ENCODE measurements around the gene FAAP100. TPM values are rescaled to one million over a fixed set of nuclear protein-coding genes. Genes with fewer than 3 reads are reported as not detected.

Gene FAAP100
- total RNA-seq, 6 experiments from 2014 or later, result 21.9 to 27.7 (median 23.9) TPM

DNA sequence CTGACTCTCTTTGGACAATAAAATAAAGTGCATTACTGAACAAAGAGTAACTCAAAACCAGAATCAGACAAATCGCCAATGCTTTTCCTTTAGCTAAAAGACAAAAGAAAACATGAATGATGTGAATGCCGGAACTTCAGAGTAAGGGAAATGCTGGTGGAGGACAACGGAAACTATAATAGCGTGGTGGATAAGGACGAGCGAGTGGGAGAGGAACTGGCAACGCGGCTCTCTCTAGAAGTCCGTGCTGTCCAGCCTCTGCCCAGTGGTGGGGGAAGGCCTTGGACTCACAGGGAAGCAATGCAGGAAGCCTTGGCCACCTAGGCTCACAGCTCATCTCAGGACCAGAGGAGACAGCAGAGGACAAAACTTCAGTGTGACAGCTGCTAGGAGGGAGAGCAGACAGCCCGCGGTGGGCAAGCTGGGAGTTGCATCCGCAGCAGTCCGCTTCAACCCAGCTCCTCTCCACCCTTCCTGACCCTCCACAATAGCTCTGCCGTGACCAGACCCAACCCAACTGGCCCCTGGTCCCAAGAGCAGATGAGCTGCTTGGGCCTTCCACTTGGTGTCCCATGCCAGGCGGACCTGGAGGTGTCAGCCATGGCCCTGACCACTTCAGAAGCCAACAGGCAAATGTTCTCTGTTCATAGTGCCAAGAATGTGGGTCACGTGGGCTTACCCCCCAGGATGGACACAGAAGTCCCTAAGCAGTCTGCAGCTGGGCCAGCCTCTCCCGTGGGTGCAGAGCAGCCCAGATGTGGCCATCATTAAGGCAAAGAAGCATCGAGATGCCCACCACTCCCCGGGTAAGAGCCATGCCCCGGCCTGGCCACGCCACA, 5.3 kb upstream of the FAAP100 start:
- DNase-seq, result no peak
- Mint-ChIP-seq H3K4me1 (ENCODE audit: low read depth) (peaks cover 62% of the 10 kb centered on the region), H3K27ac (peak overlapping the region; percentile 41; the same call in 1 of the 2 replicates), H3K4me3 (no peak overlapping the region), H3K27me3 (ENCODE audit: insufficient read depth) (peaks cover 8% of the 10 kb centered on the region), H3K9me3 (no peaks in the 10 kb centered on the region), H3K36me3 (ENCODE audit: low read depth) (peaks cover 44% of the 10 kb centered on the region)
- no peak for TF ChIP-seq CTCF (IDR thresholded peaks at IDR 0.05)

DNA sequence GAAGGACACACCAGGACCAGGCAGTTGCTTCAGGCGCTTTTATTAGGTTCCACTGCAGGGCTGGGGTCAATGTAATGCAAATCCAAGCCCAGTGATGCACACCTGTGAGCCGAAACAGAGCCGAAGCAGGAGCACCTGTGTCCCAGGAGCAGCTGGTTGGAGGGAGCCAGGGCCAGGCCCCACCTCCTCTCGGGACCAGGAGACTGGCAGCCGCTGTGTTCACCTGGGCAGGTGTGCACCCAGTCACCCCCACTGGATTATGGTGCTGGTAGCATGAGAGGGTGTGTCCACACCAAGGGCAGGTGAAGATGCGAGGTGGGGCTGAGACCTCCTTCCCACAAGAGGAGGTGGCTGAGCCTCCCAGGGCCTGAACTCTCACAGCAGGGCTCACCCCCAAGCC, 4.7 kb upstream of the FAAP100 start:
- H3K27ac Mint-ChIP-seq, result peak overlapping the region; percentile 72
- peaks cover 40% of the 10 kb centered on the region for H3K36me3 Mint-ChIP-seq (ENCODE audit: low read depth)
- TF ChIP-seq CTCF (IDR thresholded peaks at IDR 0.05), result no peak
- peaks cover 58% of the 10 kb centered on the region for H3K4me1 Mint-ChIP-seq (ENCODE audit: low read depth)
- H3K9me3 Mint-ChIP-seq, result no peaks in the 10 kb centered on the region
- peaks cover 8% of the 10 kb centered on the region for H3K27me3 Mint-ChIP-seq (ENCODE audit: insufficient read depth)
- no peak overlapping the region for H3K4me3 Mint-ChIP-seq
- no peak for DNase-seq

DNA sequence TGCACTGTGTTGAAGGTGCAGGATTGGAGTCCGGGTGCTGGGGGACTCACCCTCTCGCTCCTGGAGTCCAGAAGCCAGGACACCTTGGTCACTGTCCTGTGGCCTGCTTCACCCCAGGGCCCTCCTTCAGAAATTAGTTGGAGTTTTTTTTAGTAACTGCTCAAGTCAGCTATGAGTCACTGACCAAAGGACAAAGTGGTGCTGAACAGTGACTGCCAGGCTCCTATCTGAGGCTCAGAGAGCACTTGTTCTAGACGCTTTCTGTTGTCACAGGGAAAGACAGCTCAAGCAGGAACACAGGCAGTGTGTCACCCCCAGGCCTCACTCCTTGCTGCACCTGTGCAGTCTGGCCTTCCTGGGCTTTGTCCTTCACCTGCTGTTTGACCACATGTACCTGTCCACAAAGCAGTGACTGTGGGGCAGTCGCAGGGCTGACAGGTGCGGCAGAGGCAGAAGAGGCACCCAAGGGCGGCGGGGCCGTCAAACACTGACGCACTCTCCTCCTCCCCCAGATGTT, 4.1 kb upstream of the FAAP100 start:
- no peak for TF ChIP-seq CTCF (IDR thresholded peaks at IDR 0.05)
- Mint-ChIP-seq H3K4me1 (ENCODE audit: low read depth) (peaks cover 55% of the 10 kb centered on the region), H3K9me3 (no peaks in the 10 kb centered on the region), H3K27ac (peak overlapping the region; percentile 72), H3K27me3 (ENCODE audit: insufficient read depth) (peaks cover 8% of the 10 kb centered on the region), H3K4me3 (peak overlapping the region; percentile 50), H3K36me3 (ENCODE audit: low read depth) (peaks cover 37% of the 10 kb centered on the region)
- peak; percentile 48 for DNase-seq

- peak overlapping the region; percentile 96 for H3K27ac Mint-ChIP-seq
- H3K9me3 Mint-ChIP-seq, result no peaks in the 10 kb centered on the region
- H3K27me3 Mint-ChIP-seq (ENCODE audit: insufficient read depth), result peaks cover 8% of the 10 kb centered on the region
- peak; percentile 96 for DNase-seq
- H3K4me3 Mint-ChIP-seq, result peak overlapping the region; percentile 89
- peaks cover 36% of the 10 kb centered on the region for H3K36me3 Mint-ChIP-seq (ENCODE audit: low read depth)
- no peak for TF ChIP-seq CTCF (IDR thresholded peaks at IDR 0.05)
- H3K4me1 Mint-ChIP-seq (ENCODE audit: low read depth), result peaks cover 57% of the 10 kb centered on the region
These were observed 1.5 kb upstream of the FAAP100 start for GRCh38 chr17:81553616-81554181.

DNA sequence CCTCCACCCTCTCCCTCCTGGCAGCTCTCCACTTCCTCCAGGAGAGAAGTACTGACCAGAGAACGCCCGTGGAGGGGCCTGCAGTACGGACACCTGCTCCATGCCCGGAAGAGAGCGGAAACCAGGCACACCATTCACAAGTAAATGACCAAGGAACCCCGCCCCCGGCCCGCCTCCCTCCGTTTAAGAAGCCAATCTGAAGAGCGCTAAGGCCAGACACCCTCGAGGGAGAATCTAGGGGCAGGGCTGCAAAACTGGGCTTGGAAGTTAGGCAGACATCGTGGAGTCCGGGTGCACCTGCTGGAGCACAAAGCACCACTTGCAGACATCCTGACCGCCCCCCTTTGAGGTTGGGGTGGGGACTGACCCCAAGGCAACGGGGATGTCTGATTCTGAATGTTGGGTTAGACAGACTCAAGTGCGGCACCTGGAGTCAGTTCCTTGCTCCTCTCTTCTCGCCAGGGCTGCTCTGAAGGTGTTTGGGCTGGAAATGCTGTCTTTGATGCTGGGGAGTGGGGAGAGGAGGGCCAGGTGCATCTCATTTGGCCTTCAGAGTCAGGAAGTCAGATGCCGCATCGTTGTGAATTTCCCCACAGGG, 964 bp upstream of the FAAP100 start:
- Mint-ChIP-seq H3K27me3 (ENCODE audit: insufficient read depth) (peaks cover 8% of the 10 kb centered on the region), H3K36me3 (ENCODE audit: low read depth) (peaks cover 36% of the 10 kb centered on the region), H3K4me1 (ENCODE audit: low read depth) (peaks cover 57% of the 10 kb centered on the region), H3K9me3 (no peaks in the 10 kb centered on the region), H3K4me3 (peak overlapping the region; percentile 89), H3K27ac (peak overlapping the region; percentile 96)
- peak; percentile 14; the same call in 1 of the 2 replicates for TF ChIP-seq CTCF (IDR thresholded peaks at IDR 0.05)
- DNase-seq, result peak; percentile 49

All from HFFc6 (cell line).